Mesothelial cell of epicardium (in vitro differentiated cells): ENCODE measurements around the gene GCC2. TPM values are rescaled to one million over a fixed set of nuclear protein-coding genes. Genes with fewer than 3 reads are reported as not detected.
"Not testable (repeated sequence)": the region's sequence is repeated elsewhere in the genome, so short reads cannot be mapped to it uniquely, and the experiment has no call there.

ENCODE experiments used
- DNase-seq, 2 experiments: peaks; one replicate each; pipeline ENCODE4 v3.0.0; 2021; ENCODE audit warnings: low spot score in 2 of 2; ENCODE audit not compliant: unreplicated experiment in 2 of 2
- H3K27ac Mint-ChIP-seq: 2 replicates; pipeline ENCODE4 v1.8.0; 2021; ENCODE audit warnings: mixed read lengths
- H3K27me3 Mint-ChIP-seq: 2 replicates; pipeline ENCODE4 v1.8.0; 2021; ENCODE audit warnings: low read depth, mixed read lengths
- H3K36me3 Mint-ChIP-seq: 2 replicates; pipeline ENCODE4 v1.8.0; 2021; ENCODE audit warnings: mixed read lengths
- H3K4me1 Mint-ChIP-seq: 2 replicates; pipeline ENCODE4 v1.8.0; 2021; ENCODE audit warnings: mixed read lengths
- H3K4me3 Mint-ChIP-seq: 2 replicates; pipeline ENCODE4 v1.8.0; 2021; ENCODE audit warnings: mild to moderate bottlenecking, moderate library complexity, mixed read lengths
- H3K9me3 Mint-ChIP-seq: 2 replicates; pipeline ENCODE4 v1.8.0; 2021; ENCODE audit warnings: mixed read lengths
- total RNA-seq: library from RNA; stranded (reverse); gene quantifications from 3 replicates; pipeline ENCODE4 v1.2.1, GENCODE V29; 2021
- TF ChIP-seq, protein P1 (sequence below): fragments of 200-600 bp; sonication (generic); IDR thresholded peaks from one replicate; pipeline ENCODE4 v1.5.0; 2021; ENCODE audit warnings: antibody characterized with exemption; ENCODE audit not compliant: unreplicated experiment

The GCC2 gene
- total RNA-seq, 1 donor from 2014 or later = 44.2 TPM

DNA sequence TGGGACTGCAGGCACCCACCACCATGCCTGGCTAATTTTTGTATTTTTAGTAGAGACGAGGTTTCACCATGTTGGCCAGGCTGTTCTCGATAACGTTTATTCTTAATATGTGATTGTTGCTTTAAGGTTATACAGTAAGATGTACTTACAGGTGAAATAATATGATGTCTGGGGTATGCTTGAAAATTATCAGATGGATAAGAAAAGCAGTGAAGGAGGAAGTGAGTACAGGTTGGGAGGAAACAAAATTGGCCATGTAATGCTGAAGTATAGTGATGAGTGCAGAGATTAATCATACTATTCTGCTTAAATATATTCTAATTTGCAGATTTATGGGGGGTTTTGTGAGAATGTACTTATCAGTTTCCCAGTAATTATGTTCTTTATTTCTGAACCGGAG, 3.0 kb downstream of the GCC2 start:
- Mint-ChIP-seq H3K36me3 (peaks cover 44% of the 10 kb centered on the region), H3K4me3 (no peak overlapping the region), H3K27me3 (no peaks in the 10 kb centered on the region), H3K9me3 (peaks cover 10% of the 10 kb centered on the region), H3K27ac (no peak overlapping the region), H3K4me1 (peaks cover 21% of the 10 kb centered on the region)
- TF ChIP-seq, protein P1, sequence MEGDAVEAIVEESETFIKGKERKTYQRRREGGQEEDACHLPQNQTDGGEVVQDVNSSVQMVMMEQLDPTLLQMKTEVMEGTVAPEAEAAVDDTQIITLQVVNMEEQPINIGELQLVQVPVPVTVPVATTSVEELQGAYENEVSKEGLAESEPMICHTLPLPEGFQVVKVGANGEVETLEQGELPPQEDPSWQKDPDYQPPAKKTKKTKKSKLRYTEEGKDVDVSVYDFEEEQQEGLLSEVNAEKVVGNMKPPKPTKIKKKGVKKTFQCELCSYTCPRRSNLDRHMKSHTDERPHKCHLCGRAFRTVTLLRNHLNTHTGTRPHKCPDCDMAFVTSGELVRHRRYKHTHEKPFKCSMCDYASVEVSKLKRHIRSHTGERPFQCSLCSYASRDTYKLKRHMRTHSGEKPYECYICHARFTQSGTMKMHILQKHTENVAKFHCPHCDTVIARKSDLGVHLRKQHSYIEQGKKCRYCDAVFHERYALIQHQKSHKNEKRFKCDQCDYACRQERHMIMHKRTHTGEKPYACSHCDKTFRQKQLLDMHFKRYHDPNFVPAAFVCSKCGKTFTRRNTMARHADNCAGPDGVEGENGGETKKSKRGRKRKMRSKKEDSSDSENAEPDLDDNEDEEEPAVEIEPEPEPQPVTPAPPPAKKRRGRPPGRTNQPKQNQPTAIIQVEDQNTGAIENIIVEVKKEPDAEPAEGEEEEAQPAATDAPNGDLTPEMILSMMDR = no peak
- no peak for DNase-seq

DNA sequence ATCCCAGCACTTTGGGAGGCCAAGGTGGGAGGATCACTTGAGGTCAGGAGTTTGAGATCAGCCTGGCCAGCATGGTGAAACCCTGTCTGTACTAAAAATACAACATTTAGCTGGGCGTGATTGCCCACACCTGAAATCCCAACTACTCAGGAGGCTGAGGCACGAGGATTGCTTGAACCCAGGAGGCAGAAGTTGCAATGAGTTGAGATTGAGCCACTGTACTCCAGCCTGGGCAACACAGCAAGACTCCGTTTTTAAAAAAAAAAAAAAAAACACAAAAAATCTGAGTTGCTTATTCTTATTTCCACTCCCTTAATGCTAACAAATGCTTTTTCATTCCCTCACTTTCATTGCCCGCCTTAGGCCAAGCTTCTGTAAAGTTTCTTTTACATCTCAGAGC, 4.5 kb downstream of the GCC2 start:
- H3K9me3 Mint-ChIP-seq = peaks cover 26% of the 10 kb centered on the region
- not testable (repeated sequence) for H3K27me3 Mint-ChIP-seq, H3K4me3 Mint-ChIP-seq, H3K27ac Mint-ChIP-seq, DNase-seq, H3K4me1 Mint-ChIP-seq
- peaks cover 60% of the 10 kb centered on the region for H3K36me3 Mint-ChIP-seq

DNA sequence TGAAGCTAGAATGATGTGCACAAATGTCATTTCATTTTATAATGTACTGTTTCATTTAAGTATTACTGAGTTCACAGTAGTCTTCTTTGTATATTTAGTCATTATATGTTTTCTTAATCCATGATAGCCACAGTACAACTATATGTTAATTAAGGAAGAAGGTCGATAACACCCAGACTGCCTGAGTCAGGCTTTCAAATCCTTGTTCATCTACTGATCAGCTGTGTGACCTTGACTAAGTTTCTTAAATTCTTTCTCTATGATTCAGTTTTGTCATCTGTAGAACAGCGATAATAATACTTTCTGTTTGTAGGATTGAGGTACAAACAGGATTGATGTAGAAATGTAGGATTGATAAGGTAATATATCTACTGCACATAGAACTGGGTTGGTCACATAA, 5.4 kb downstream of the GCC2 start:
- H3K27ac Mint-ChIP-seq = no peak overlapping the region
- peaks cover 35% of the 10 kb centered on the region for H3K9me3 Mint-ChIP-seq
- no peak for DNase-seq
- no peak overlapping the region for H3K4me3 Mint-ChIP-seq
- H3K27me3 Mint-ChIP-seq = no peaks in the 10 kb centered on the region
- H3K36me3 Mint-ChIP-seq = peaks cover 69% of the 10 kb centered on the region
- H3K4me1 Mint-ChIP-seq = peaks cover 7% of the 10 kb centered on the region
- TF ChIP-seq, protein P1 = no peak

DNA sequence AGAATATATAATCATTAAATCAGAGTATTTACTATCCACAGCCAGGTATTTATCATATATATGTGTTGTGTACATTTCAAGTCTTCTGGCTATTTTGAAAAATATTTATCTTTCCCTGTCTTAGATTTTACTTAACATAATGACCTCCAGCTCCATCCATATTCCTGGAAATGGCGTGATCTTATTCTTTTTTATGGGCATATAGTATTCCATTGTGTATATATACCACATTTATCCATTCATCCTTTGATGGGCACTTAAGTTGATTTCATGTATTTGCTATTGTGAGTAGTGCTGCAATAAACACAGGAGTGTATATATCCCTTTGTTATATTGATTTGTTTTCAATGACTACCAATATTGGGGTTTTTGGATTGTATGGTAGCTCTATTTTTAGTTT, 6.6 kb downstream of the GCC2 start:
- peaks cover 41% of the 10 kb centered on the region for H3K9me3 Mint-ChIP-seq
- TF ChIP-seq, protein P1 = no peak

DNA sequence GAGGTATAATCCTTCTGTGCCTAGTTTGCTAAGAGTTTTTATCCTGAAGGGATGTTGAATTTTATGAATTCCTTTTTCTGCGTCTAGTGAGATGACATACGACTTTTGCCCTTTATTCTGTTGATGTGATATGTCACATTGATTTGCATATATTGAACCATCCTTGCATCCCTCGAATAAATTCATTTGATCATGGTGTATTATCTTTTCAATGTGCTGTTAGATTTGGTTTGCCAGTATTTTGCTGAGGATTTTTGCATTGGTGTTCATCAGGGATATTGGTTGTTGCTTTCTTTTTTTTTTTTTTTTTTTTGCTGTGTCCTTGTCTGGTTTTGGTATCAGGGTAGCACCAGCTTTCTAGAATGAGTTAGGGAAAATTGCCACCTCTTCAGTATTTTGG, 9.1 kb downstream of the GCC2 start:
- Mint-ChIP-seq H3K27me3 (no peaks in the 10 kb centered on the region), H3K27ac (no peak overlapping the region), H3K36me3 (peaks cover 79% of the 10 kb centered on the region)

More for the DNA sequence above, 6.6 kb downstream of the GCC2 start:
- Mint-ChIP-seq H3K4me3 (no peak overlapping the region), H3K4me1 (no peaks in the 10 kb centered on the region), H3K36me3 (peaks cover 76% of the 10 kb centered on the region), H3K27me3 (no peaks in the 10 kb centered on the region), H3K27ac (no peak overlapping the region)
- DNase-seq = no peak

DNA sequence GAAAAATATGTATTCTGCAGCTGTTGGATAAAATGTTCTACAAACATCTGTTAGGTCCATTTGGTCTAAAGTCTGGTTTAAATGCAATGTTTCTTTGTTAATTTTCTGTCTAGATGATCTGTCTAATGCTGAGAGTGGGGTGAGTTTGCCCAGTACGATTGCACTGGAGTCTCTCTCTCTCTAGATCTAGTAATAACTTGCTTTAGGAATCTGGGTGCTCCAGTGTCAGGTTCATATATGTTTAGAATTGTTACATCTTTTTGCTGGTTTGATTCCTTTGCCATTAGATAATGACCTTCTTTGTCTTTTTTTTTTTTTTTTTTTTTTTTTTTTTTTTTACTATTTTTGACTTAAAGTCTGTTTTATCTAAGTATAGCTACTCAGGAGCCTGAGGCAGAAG, 10.4 kb downstream of the GCC2 start:
- Mint-ChIP-seq H3K27ac (no peak overlapping the region), H3K27me3 (no peaks in the 10 kb centered on the region), H3K36me3 (peaks cover 83% of the 10 kb centered on the region), H3K4me1 (no peaks in the 10 kb centered on the region), H3K4me3 (no peak overlapping the region), H3K9me3 (peaks cover 48% of the 10 kb centered on the region)
- no peak for DNase-seq
- TF ChIP-seq, protein P1 = no peak

More for the DNA sequence above, 9.1 kb downstream of the GCC2 start:
- Mint-ChIP-seq H3K4me1 (no peaks in the 10 kb centered on the region), H3K9me3 (peaks cover 45% of the 10 kb centered on the region), H3K4me3 (no peak overlapping the region)
- TF ChIP-seq, protein P1 = no peak
- no peak for DNase-seq
